Measurements from ENCODE around the gene PHC2. TPM values are rescaled to one million over a fixed set of nuclear protein-coding genes. Genes with fewer than 3 reads are reported as not detected.

Gene PHC2
- total and polyA plus RNA-seq, 2 experiments from 2014 or later = 77.5 to 121 TPM

- no peak overlapping the region for H3K27ac ChIP-seq
- H3K4me3 ChIP-seq = no peak overlapping the region
- no peaks in the 10 kb centered on the region for H3K79me2 ChIP-seq
- H2AFZ ChIP-seq = no peak overlapping the region
- H3K36me3 ChIP-seq (replicated peaks; ENCODE audit: insufficient read depth, low read depth) = no peaks in the 10 kb centered on the region
- no peak for TF ChIP-seq EZH2 (IDR thresholded peaks at IDR 0.05; ENCODE audit: borderline replicate concordance)
- no peak for TF ChIP-seq EZH2phosphoT487 (IDR thresholded peaks at IDR 0.05; ENCODE audit: low read depth, severe bottlenecking, unreplicated experiment)
- no peak for TF ChIP-seq CTCF (IDR thresholded peaks at IDR 0.05; ENCODE audit: poor library complexity)
- H3K27me3 ChIP-seq = no peaks in the 10 kb centered on the region
- H3K4me2 ChIP-seq = no peak overlapping the region
- no peaks in the 10 kb centered on the region for H3K9me2 ChIP-seq (replicated peaks; ENCODE audit: insufficient read depth)
- no peaks in the 10 kb centered on the region for H4K20me1 ChIP-seq (ENCODE audit: insufficient read depth, poor library complexity, severe bottlenecking)
- H3K4me1 ChIP-seq (ENCODE audit: insufficient read depth) = no peaks in the 10 kb centered on the region
- no peak for DNase-seq (ENCODE audit: low spot score)
- 62% methylated on average over 10 of the region's 10 CpGs for WGBS (ENCODE audit: low lambda C conversion rate, missing lambda C conversion rate)
- H3K9me3 ChIP-seq (ENCODE audit: low read depth) = no peaks in the 10 kb centered on the region
These were observed 34.4 kb downstream of the PHC2 start for GRCh38 chr1:33396188-33397124.

GRCh38 chr1:33394770-33395169 lies 36.1 kb downstream of the PHC2 start:
- no peak overlapping the region for H3K27ac ChIP-seq
- no peaks in the 10 kb centered on the region for H3K36me3 ChIP-seq (replicated peaks; ENCODE audit: insufficient read depth, low read depth)
- H2AFZ ChIP-seq = no peak overlapping the region
- DNase-seq (ENCODE audit: low spot score) = no peak
- no peaks in the 10 kb centered on the region for H3K4me1 ChIP-seq (ENCODE audit: insufficient read depth)
- 83% methylated on average over 5 of the region's 5 CpGs for WGBS (ENCODE audit: low lambda C conversion rate, missing lambda C conversion rate)
- no peaks in the 10 kb centered on the region for H4K20me1 ChIP-seq (ENCODE audit: insufficient read depth, poor library complexity, severe bottlenecking)
- no peaks in the 10 kb centered on the region for H3K27me3 ChIP-seq
- no peak overlapping the region for H3K4me3 ChIP-seq
- H3K4me2 ChIP-seq = no peak overlapping the region
- H3K9me3 ChIP-seq (ENCODE audit: low read depth) = no peaks in the 10 kb centered on the region
- H3K79me2 ChIP-seq = no peaks in the 10 kb centered on the region
- H3K9me2 ChIP-seq (replicated peaks; ENCODE audit: insufficient read depth) = no peaks in the 10 kb centered on the region
- TF ChIP-seq EZH2 (IDR thresholded peaks at IDR 0.05; ENCODE audit: borderline replicate concordance) (no peak), EZH2phosphoT487 (IDR thresholded peaks at IDR 0.05; ENCODE audit: low read depth, severe bottlenecking, unreplicated experiment) (no peak), CTCF (IDR thresholded peaks at IDR 0.05; ENCODE audit: poor library complexity) (no peak)

- Histone ChIP-seq H3K27ac (no peak overlapping the region), H3K4me3 (no peak overlapping the region), H3K79me2 (no peaks in the 10 kb centered on the region), H3K9me2 (replicated peaks; ENCODE audit: insufficient read depth) (no peaks in the 10 kb centered on the region), H3K36me3 (replicated peaks; ENCODE audit: insufficient read depth, low read depth) (no peaks in the 10 kb centered on the region), H2AFZ (no peak overlapping the region), H3K9me3 (ENCODE audit: low read depth) (no peaks in the 10 kb centered on the region), H3K27me3 (no peaks in the 10 kb centered on the region), H3K4me1 (ENCODE audit: insufficient read depth) (no peaks in the 10 kb centered on the region), H3K4me2 (no peak overlapping the region), H4K20me1 (ENCODE audit: insufficient read depth, poor library complexity, severe bottlenecking) (no peaks in the 10 kb centered on the region)
- no peak for DNase-seq (ENCODE audit: low spot score)
- TF ChIP-seq EZH2 (IDR thresholded peaks at IDR 0.05; ENCODE audit: borderline replicate concordance) = no peak
- no peak for TF ChIP-seq CTCF (IDR thresholded peaks at IDR 0.05; ENCODE audit: poor library complexity)
- TF ChIP-seq EZH2phosphoT487 (IDR thresholded peaks at IDR 0.05; ENCODE audit: low read depth, severe bottlenecking, unreplicated experiment) = no peak
These were observed 36.9 kb downstream of the PHC2 start for GRCh38 chr1:33393991-33394390.
